ENCODE results near the gene FLVCR2.

FLVCR2 gene

GRCh38 chr14:75566321-75566720, 12.1 kb upstream of the FLVCR2 start:
- H3K27me3 Mint-ChIP-seq = no peaks in the 10 kb centered on the region
- no peaks in the 10 kb centered on the region for H3K9me3 Mint-ChIP-seq
- peaks cover 21% of the 10 kb centered on the region for H3K4me1 Mint-ChIP-seq
- no peak overlapping the region for H3K4me3 Mint-ChIP-seq
- ATAC-seq = peak; percentile 73
- peak overlapping the region; percentile 41 for H3K27ac Mint-ChIP-seq
- H3K36me3 Mint-ChIP-seq = peaks cover 8% of the 10 kb centered on the region

DNA sequence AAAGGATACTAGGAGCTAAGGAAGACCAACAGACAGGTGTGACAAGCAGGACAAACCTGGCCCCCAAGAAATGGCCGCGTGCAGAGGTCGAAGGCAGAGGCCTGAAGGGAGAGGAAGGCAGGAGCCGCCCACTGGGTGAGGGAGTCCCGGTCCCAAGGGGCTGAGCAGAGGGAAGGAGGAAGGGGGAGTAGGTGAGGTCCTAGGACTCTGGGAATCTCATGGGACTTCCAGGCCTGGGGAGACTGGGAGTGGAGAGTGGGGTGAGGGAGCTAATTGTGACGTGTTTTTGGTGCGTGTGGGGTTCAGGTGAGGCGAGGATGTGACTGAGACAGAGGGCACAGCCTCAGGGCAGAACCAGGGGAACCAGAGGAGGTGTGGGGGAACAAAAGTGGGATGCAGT, 11.7 kb upstream of the FLVCR2 start:
- Mint-ChIP-seq H3K27me3 (no peaks in the 10 kb centered on the region), H3K4me3 (no peak overlapping the region), H3K27ac (peak overlapping the region; percentile 41), H3K36me3 (peaks cover 8% of the 10 kb centered on the region), H3K9me3 (no peaks in the 10 kb centered on the region), H3K4me1 (peaks cover 17% of the 10 kb centered on the region)
- no peak for ATAC-seq

DNA sequence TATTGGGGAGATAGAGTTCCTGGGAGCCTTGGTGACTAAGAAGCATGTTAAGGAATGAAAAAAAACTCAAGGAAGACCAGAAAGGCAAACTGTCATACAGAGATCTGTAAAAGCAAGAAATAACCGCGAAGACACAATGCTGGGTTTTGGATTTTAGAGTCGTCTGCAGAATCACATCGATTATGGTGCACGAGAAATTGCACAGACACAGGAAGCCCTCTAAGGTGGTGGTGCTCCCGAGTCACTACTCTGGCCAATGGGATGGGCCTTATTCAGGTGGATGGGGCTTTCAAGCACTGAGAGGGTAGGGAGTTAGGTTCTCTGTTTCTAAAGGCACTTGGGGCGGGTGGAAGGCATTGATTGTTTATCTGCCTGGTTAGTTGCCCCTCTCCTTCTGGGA, 10.3 kb upstream of the FLVCR2 start:
- H3K4me1 Mint-ChIP-seq = peaks cover 8% of the 10 kb centered on the region

DNA sequence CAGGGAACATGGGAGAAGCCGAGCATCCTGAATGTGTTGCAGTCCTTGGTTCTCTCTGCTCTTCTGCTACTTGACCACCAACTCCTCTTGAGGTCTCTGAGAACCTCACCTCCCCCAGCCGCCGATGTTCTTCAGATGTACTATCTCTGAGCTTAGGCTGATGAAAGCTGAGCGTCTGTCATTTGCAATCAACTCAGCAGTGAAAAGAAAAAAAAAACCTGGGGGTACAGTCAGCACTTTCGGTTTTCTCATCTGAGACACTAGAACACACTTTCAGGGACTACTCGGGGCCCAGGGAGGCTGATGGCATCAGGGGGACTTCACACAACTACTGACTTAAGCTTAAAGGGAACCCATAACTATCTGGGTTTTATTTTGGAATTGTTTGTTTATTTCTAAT, 9.6 kb upstream of the FLVCR2 start:
- Mint-ChIP-seq H3K4me1 (peaks cover 8% of the 10 kb centered on the region), H3K9me3 (no peaks in the 10 kb centered on the region), H3K27ac (no peak overlapping the region), H3K36me3 (peaks cover 8% of the 10 kb centered on the region), H3K4me3 (no peak overlapping the region), H3K27me3 (no peaks in the 10 kb centered on the region)
- ATAC-seq = no peak

More for the DNA sequence above, 10.3 kb upstream of the FLVCR2 start:
- H3K27me3 Mint-ChIP-seq = no peaks in the 10 kb centered on the region
- no peak overlapping the region for H3K4me3 Mint-ChIP-seq
- ATAC-seq = no peak
- peak overlapping the region; percentile 42 for H3K27ac Mint-ChIP-seq
- H3K36me3 Mint-ChIP-seq = peaks cover 8% of the 10 kb centered on the region
- H3K9me3 Mint-ChIP-seq = no peaks in the 10 kb centered on the region

- Mint-ChIP-seq H3K27ac (no peak overlapping the region), H3K27me3 (no peaks in the 10 kb centered on the region), H3K4me1 (peaks cover 8% of the 10 kb centered on the region), H3K9me3 (no peaks in the 10 kb centered on the region), H3K4me3 (no peak overlapping the region), H3K36me3 (peaks cover 8% of the 10 kb centered on the region)
- ATAC-seq = no peak
Measured at GRCh38 chr14:75570797-75571196, 7.6 kb upstream of the FLVCR2 start.

DNA sequence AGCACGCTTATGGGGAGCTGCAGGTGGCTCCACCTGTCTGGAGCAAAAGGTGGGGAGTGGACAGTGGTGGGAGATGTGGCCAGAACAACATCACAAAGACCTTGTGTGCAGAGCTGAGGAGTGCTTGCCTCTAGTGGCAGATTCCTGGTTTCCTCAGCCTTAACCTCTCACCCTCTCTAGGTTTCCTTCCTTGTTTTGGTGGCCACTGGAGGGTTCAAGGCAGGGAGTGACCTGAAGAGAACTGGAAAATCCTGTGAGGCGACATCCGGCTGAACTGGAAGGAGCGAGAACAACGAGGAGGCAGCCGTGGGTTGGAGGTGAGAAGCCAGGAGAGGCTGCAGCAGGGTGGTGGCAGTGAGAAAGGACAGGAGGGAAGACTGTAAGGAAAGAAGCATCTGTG, 6.3 kb upstream of the FLVCR2 start:
- Mint-ChIP-seq H3K4me1 (no peaks in the 10 kb centered on the region), H3K27ac (no peak overlapping the region), H3K4me3 (no peak overlapping the region), H3K36me3 (peaks cover 4% of the 10 kb centered on the region), H3K27me3 (no peaks in the 10 kb centered on the region), H3K9me3 (no peaks in the 10 kb centered on the region)
- no peak for ATAC-seq

GRCh38 chr14:75577090-75577489, 1.3 kb upstream of the FLVCR2 start:
- Mint-ChIP-seq H3K27me3 (no peaks in the 10 kb centered on the region), H3K4me1 (peaks cover 24% of the 10 kb centered on the region), H3K36me3 (no peaks in the 10 kb centered on the region), H3K9me3 (no peaks in the 10 kb centered on the region), H3K4me3 (no peak overlapping the region), H3K27ac (peak overlapping the region; percentile 77)
- ATAC-seq = peak; percentile 75

DNA sequence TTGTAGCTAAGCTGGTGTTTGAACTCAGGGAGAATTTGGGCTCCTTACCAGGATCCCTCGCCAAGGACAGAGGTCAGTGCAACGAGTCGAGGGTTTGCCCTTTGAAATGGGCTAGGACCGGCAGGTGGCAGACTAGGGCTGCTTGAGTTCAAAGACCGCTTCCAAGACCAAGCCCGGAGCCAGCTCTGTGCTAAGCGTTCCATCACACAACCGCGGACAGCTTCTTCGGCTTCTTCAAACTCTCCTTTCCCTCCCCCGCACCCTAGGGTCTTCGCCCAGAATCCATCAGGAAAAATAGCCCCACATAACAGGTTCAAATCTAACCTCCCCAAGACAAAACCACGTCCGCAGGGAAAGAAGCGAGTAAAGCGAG, 705 bp upstream of the FLVCR2 start:
- Mint-ChIP-seq H3K27ac (peak overlapping the region; percentile 77), H3K4me3 (peak overlapping the region; percentile 92), H3K9me3 (no peaks in the 10 kb centered on the region), H3K36me3 (no peaks in the 10 kb centered on the region), H3K27me3 (no peaks in the 10 kb centered on the region), H3K4me1 (peaks cover 24% of the 10 kb centered on the region)
- ATAC-seq = peak; percentile 91

- Mint-ChIP-seq H3K36me3 (no peaks in the 10 kb centered on the region), H3K4me3 (peak overlapping the region; percentile 92), H3K27ac (no peak overlapping the region), H3K27me3 (no peaks in the 10 kb centered on the region), H3K4me1 (peaks cover 24% of the 10 kb centered on the region), H3K9me3 (no peaks in the 10 kb centered on the region)
- peak; percentile 26 for ATAC-seq
Measured at GRCh38 chr14:75578786-75579337, 442 bp downstream of the FLVCR2 start.

- Mint-ChIP-seq H3K4me3 (peak overlapping the region; percentile 92), H3K4me1 (peaks cover 24% of the 10 kb centered on the region), H3K36me3 (no peaks in the 10 kb centered on the region), H3K27ac (no peak overlapping the region), H3K9me3 (no peaks in the 10 kb centered on the region), H3K27me3 (no peaks in the 10 kb centered on the region)
- ATAC-seq = no peak
Measured at GRCh38 chr14:75579338-75579864, 981 bp downstream of the FLVCR2 start.

GRCh38 chr14:75579882-75580281, 1.5 kb downstream of the FLVCR2 start:
- no peak overlapping the region for H3K27ac Mint-ChIP-seq

DNA sequence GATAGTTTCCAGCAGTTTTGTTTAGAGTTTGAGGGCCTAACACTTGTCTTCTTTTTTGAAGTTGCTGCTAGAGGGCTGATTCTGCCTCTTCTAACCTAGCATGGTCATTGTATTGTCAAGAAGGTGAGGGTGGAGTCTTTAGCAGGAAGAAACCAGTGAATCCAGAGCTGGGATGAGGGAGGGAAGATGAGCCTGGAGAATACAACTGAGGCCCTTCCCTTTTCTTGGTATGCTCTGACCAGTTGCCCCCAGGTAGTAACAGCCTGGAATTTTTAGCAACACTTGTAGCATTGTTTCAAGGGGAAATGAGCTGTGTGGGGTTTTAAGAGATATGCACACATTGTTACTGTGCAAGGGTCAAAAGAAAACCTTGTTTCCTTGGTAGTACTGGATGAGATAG, 9.0 kb downstream of the FLVCR2 start:
- H3K27ac Mint-ChIP-seq = no peak overlapping the region
- H3K27me3 Mint-ChIP-seq = no peaks in the 10 kb centered on the region
- no peak overlapping the region for H3K4me3 Mint-ChIP-seq
- H3K9me3 Mint-ChIP-seq = peaks cover 2% of the 10 kb centered on the region
- ATAC-seq = no peak
- H3K4me1 Mint-ChIP-seq = no peaks in the 10 kb centered on the region
- no peaks in the 10 kb centered on the region for H3K36me3 Mint-ChIP-seq

More at GRCh38 chr14:75579882-75580281, 1.5 kb downstream of the FLVCR2 start:
- H3K4me1 Mint-ChIP-seq = peaks cover 24% of the 10 kb centered on the region
- no peaks in the 10 kb centered on the region for H3K9me3 Mint-ChIP-seq
- no peak overlapping the region for H3K4me3 Mint-ChIP-seq
- no peaks in the 10 kb centered on the region for H3K27me3 Mint-ChIP-seq
- H3K36me3 Mint-ChIP-seq = no peaks in the 10 kb centered on the region
- ATAC-seq = no peak

DNA sequence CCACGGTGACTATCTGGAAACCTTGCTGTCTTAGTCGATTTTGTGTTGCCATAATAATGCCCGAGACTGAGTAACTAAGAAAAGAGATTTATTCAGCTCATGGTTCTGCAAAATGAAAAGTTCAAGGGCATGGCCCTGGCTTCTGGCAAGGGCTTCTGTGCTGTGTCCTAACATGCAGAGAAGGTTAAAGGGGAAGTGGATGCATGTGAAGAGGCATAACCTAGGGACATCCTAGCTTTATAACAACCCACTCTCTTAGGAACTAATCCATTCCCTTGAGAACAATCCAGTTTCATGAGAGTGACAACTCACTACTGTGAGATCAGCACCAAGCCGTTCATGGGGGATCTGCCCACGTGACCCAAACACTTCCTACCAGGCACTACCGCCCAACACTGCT, 11.5 kb downstream of the FLVCR2 start:
- Mint-ChIP-seq H3K27ac (no peak overlapping the region), H3K9me3 (peaks cover 2% of the 10 kb centered on the region), H3K27me3 (no peaks in the 10 kb centered on the region), H3K36me3 (peaks cover 6% of the 10 kb centered on the region), H3K4me1 (no peaks in the 10 kb centered on the region), H3K4me3 (no peak overlapping the region)
- no peak for ATAC-seq

DNA sequence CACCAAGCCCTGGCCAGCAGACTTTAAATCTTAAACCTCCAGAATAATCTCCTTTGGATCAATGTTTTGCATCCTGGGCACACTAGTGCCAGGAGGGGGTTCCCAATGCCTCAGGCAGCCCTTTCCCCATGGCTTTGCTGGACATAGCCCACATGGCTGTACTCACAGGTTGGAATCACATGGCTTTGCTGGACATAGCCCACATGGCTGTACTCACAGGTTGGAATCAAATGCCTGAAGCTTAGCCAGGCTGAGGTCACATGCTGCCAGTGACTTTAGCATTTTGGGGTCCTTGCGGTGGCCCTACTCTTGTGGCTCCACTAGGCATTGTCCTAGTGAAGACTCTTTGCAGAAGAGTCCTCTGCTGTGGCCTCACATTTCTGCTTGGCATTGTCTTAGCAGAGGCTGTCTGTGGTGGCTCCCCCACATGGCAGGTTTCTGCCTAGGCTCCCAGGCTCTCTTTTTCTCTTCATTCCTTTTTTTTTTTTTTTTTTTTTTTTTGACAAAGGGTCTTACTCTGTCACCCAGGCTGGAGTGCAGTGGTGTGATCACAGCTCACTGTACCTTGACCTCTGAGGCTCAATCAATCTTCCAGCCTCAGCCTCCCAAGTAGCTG, 13.0 kb downstream of the FLVCR2 start:
- Mint-ChIP-seq H3K4me3 (no peak overlapping the region), H3K9me3 (peaks cover 2% of the 10 kb centered on the region), H3K27me3 (no peaks in the 10 kb centered on the region), H3K27ac (no peak overlapping the region), H3K4me1 (no peaks in the 10 kb centered on the region), H3K36me3 (peaks cover 6% of the 10 kb centered on the region)
- no peak for ATAC-seq

- H3K27me3 Mint-ChIP-seq = no peaks in the 10 kb centered on the region
- H3K9me3 Mint-ChIP-seq = peaks cover 2% of the 10 kb centered on the region
- H3K4me3 Mint-ChIP-seq = no peak overlapping the region
- ATAC-seq = no peak
- peaks cover 4% of the 10 kb centered on the region for H3K4me1 Mint-ChIP-seq
- H3K36me3 Mint-ChIP-seq = peaks cover 6% of the 10 kb centered on the region
- H3K27ac Mint-ChIP-seq = no peak overlapping the region
Measured at GRCh38 chr14:75591987-75592575, 13.7 kb downstream of the FLVCR2 start.

DNA sequence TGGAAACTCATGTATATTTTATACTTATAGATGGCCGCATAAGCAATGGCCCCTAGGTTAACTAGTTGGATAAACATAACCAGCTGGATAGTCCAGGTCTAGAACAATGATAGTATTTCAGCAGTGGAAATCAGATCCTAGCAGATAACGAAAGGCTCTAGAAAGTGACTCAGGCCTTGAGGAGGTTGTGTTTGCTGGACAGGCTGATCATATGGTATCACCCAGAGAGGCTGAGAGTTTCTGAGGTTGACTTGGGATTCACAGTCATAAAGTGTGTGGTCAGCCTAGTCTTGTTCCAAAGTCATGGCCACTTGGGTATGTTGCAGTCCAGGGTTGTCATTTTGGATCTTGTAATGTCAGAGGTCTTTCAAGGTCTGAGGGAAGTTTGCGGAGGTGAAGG, 16.8 kb downstream of the FLVCR2 start:
- Mint-ChIP-seq H3K4me1 (peaks cover 7% of the 10 kb centered on the region), H3K27me3 (peaks cover 13% of the 10 kb centered on the region), H3K9me3 (peaks cover 2% of the 10 kb centered on the region), H3K4me3 (no peak overlapping the region), H3K36me3 (peaks cover 6% of the 10 kb centered on the region), H3K27ac (no peak overlapping the region)
- no peak for ATAC-seq

Measured in stimulated activated memory B cell treated with anti-CD40 and anti-IgM and Interleukin-4, amounts not matched to agents 10 μg/mL and 1 μg/mL and 100 μg/mL, for 72 hours (primary cell).